T-cell (primary cell): ENCODE results near the gene TMPRSS11E. TPM values are rescaled to one million over a fixed set of nuclear protein-coding genes. Genes with fewer than 3 reads are reported as not detected.

ENCODE experiments used
- ATAC-seq, 4 experiments: fragments of 200-7000 bp in 3 of 4; fragments of 150-1000 bp in 1 of 4; cut with Tn5 transposase; replicated peaks in 1 of 4; 1 replicate in 3 of 4; 2 replicates in 1 of 4; pipeline ENCODE4 v1.10.0; 2021; ENCODE audit warnings: moderate library complexity in 3 of 4, mild to moderate bottlenecking in 2 of 4, moderate number of reproducible peaks in 1 of 4
- CTCF ChIA-PET, 2 donors: fragments of 300-600 bp; sonication (Branson Sonifier 250); formaldehyde crosslinking; loops; one replicate each; lab custom pipeline; 2022; ENCODE audit warnings: antibody characterized with exemption in 2 of 2; lab: Charles Lee
- POLR2A ChIA-PET, 2 donors: fragments of 300-600 bp; sonication (Branson Sonifier 250); formaldehyde crosslinking; loops; one replicate each; lab custom pipeline; 2022; ENCODE audit warnings: antibody characterized with exemption in 2 of 2; lab: Charles Lee
- DNase-seq, 35 experiments: peaks; one replicate each; pipeline versions ENCODE4 v3.0.0 to v3.0.0-alpha.2; 2013 to 2023
- H3K27ac ChIP-seq: one replicate; pipeline ENCODE4 v1.5.1; 2013; ENCODE audit warnings: low read length
- H3K27me3 ChIP-seq, 2 experiments: replicated peaks in 1 of 2; 1 replicate in 1 of 2; 2 replicates in 1 of 2; pipeline versions ENCODE4 v1.6.1 to v1.7.0; 2013; ENCODE audit warnings: low read length in 1 of 2, mixed read lengths in 1 of 2; ENCODE audit not compliant: control insufficient read depth in 2 of 2, insufficient read depth in 2 of 2; ENCODE audit errors: extremely low read depth in 1 of 2
- H3K36me3 ChIP-seq, 2 donors: 1 replicate in 1 of 2; 2 replicates in 1 of 2; pipeline versions ENCODE4 v1.6.1 to v1.7.0; 2013; ENCODE audit warnings: low read length in 1 of 2; ENCODE audit not compliant: control insufficient read depth in 2 of 2, insufficient read depth in 1 of 2; ENCODE audit errors: extremely low read depth in 1 of 2
- H3K4me1 ChIP-seq, 2 experiments: 1 replicate in 1 of 2; 2 replicates in 1 of 2; pipeline versions ENCODE4 v1.6.1 to v1.7.0; 2013; ENCODE audit warnings: low read length in 2 of 2, mixed read lengths in 1 of 2; ENCODE audit not compliant: insufficient read depth in 2 of 2, control insufficient read depth in 1 of 2; ENCODE audit errors: extremely low read depth in 1 of 2
- H3K4me3 ChIP-seq, 2 donors: 1 replicate in 1 of 2; 2 replicates in 1 of 2; pipeline versions ENCODE4 v1.5.1 to v1.7.0; 2013; ENCODE audit warnings: mild to moderate bottlenecking in 2 of 2, low read length in 1 of 2, moderate library complexity in 1 of 2; ENCODE audit not compliant: control insufficient read depth in 1 of 2; ENCODE audit errors: extremely low read depth in 1 of 2
- H3K9me3 ChIP-seq: 2 replicates; pipeline ENCODE4 v1.7.0; 2013
- H3K27ac Mint-ChIP-seq, 2 donors: one replicate each; pipeline ENCODE4 v1.8.0; 2020 to 2021; ENCODE audit warnings: mild to moderate bottlenecking in 2 of 2, mixed read lengths in 2 of 2
- H3K27me3 Mint-ChIP-seq, 2 donors: one replicate each; pipeline ENCODE4 v1.8.0; 2021 to 2022; ENCODE audit warnings: mixed read lengths in 2 of 2
- H3K36me3 Mint-ChIP-seq: one replicate; pipeline ENCODE4 v1.8.0; 2021; ENCODE audit warnings: mixed read lengths
- H3K4me1 Mint-ChIP-seq, 3 donors: one replicate each; pipeline ENCODE4 v1.8.0; 2020 to 2022; ENCODE audit warnings: mixed read lengths in 3 of 3, mild to moderate bottlenecking in 1 of 3
- H3K4me3 Mint-ChIP-seq, 3 donors: one replicate each; pipeline ENCODE4 v1.8.0; 2020 to 2022; ENCODE audit warnings: mild to moderate bottlenecking in 3 of 3, mixed read lengths in 3 of 3, moderate library complexity in 3 of 3
- H3K9me3 Mint-ChIP-seq, 3 donors: one replicate each; pipeline ENCODE4 v1.8.0; 2020 to 2022; ENCODE audit warnings: mixed read lengths in 3 of 3
- WGBS: methylation state at CpG from one replicate; pipeline ENCODE4 v1.1.5; 2013; ENCODE audit warnings: missing lambda C conversion rate; ENCODE audit not compliant: insufficient coverage; 5-methylcytosine and 5-hydroxymethylcytosine counted together
- total RNA-seq, 35 experiments: library from RNA in 6 of 35; stranded (reverse) in 6 of 35; fragments of 120-200 nt in 1 of 35; gene quantifications; one replicate each; pipeline versions ENCODE4 v1.2.1 to v1.2.4 and lab custom pipeline; 2013 to 2026

The TMPRSS11E gene
- total RNA-seq, 5 donors from 2014 or later (not counting 1 experiment from before 2014, with no cell fraction given): 0.26 TPM; not detected in 4

DNA sequence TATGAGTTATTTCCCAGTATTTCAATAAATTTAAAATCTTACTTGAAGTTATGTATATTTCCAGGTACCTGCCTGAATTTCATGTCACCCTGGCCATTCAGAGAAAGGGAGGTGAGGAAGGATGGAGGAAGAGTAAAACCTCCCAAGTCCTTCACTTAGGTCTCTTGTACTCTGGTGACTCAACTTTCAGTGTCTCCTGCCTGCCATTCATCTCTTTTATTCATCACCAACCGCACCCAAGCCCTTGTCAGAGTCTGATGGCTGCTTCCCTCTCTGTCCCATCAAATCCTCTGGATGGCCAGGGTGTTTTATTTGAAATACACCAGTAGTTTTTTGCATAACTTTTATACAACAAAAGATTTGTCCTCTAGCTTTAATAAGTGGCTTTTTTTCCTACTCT is 17.8 kb downstream of the TMPRSS11E start:
- no peak overlapping the region for H3K27ac ChIP-seq
- DNase-seq (no peak), ATAC-seq (no peak)
- ChIA-PET POLR2A (no interaction called here), CTCF (no interaction called here)
- Mint-ChIP-seq H3K4me1 (peaks cover 7 to 20% (median 7%) of the 10 kb centered on the region in 3 donors), H3K36me3 (no peaks in the 10 kb centered on the region), H3K4me3 (no peak overlapping the region), H3K9me3 (peaks cover 0 to 4% (median 0%) of the 10 kb centered on the region in 3 donors), H3K27me3 (no peaks in the 10 kb centered on the region), H3K27ac (no peak overlapping the region)
- H3K27me3 ChIP-seq: no peaks in the 10 kb centered on the region
- H3K36me3 ChIP-seq: no peaks in the 10 kb centered on the region
- no peak overlapping the region for H3K4me3 ChIP-seq
- no peaks in the 10 kb centered on the region for H3K4me1 ChIP-seq
- no peaks in the 10 kb centered on the region for H3K9me3 ChIP-seq
- no CpG with 5 or more reads among the region's 1 CpG for WGBS

DNA sequence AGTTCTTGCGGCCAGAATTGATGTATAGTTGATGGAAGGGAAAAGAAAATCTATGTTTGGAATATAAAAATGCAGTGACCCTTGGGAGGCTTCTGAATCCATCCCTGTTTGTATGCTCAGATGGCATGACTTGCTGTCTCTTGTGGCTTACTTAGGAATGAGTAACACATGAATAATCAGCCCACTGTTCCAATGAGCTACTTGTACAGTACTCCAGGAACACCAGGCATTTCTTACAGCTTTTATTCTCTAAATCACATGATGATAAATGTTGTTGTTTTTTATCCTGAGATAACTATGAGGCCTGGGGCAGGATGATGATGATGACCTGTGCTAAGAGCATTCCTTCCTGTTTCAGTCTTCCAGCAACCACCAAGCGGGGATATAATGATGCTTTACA is 18.9 kb downstream of the TMPRSS11E start:
- no peak overlapping the region for H3K4me3 ChIP-seq
- H3K27ac ChIP-seq: no peak overlapping the region
- no peaks in the 10 kb centered on the region for H3K4me1 ChIP-seq
- no peaks in the 10 kb centered on the region for H3K27me3 Mint-ChIP-seq
- no peak overlapping the region for H3K4me3 Mint-ChIP-seq
- ATAC-seq (no peak), DNase-seq (no peak)
- no peaks in the 10 kb centered on the region for H3K36me3 Mint-ChIP-seq
- H3K9me3 Mint-ChIP-seq: peaks cover 0 to 4% (median 0%) of the 10 kb centered on the region in 3 donors
- no peaks in the 10 kb centered on the region for H3K9me3 ChIP-seq
- no peaks in the 10 kb centered on the region for H3K27me3 ChIP-seq
- no CpG with 5 or more reads among the region's 2 CpGs for WGBS
- ChIA-PET POLR2A (no interaction called here), CTCF (interaction anchor here in 1 of 2 donors (1.5 kb wide), 1 partner anchor 33 kb away, joined by 3 read pairs; no protein-coding TSS in a partner anchor)
- peaks cover 7 to 20% (median 8%) of the 10 kb centered on the region in 3 donors for H3K4me1 Mint-ChIP-seq
- H3K36me3 ChIP-seq: no peaks in the 10 kb centered on the region
- no peak overlapping the region for H3K27ac Mint-ChIP-seq

DNA sequence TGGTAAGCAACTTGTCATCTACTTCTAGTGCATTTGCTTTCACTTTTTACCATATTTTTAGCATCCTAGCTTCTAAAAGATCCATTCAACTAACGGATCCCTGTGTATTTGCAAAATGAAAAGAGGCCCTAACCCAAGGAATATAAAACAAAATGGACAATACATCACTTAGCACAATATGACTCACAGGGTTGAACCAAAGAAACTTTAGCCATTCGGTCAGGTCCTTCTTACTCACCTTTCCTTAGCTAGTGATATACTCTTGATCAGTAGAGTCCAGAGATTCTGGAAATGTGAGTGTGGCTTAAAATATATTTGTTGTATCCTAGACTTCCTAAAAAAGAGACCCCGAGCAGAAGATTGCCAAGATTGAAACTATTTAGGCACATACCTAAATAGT is 19.5 kb downstream of the TMPRSS11E start:
- peaks cover 0 to 4% (median 0%) of the 10 kb centered on the region in 3 donors for H3K9me3 Mint-ChIP-seq
- ChIA-PET POLR2A (no interaction called here), CTCF (interaction anchor here (0.6 to 1.5 kb wide), 2 partner anchors 27 to 32 kb away, joined by 3 read pairs; no protein-coding TSS in a partner anchor)
- Histone ChIP-seq H3K9me3 (no peaks in the 10 kb centered on the region), H3K4me1 (no peaks in the 10 kb centered on the region), H3K27me3 (no peaks in the 10 kb centered on the region), H3K4me3 (no peak overlapping the region), H3K36me3 (no peaks in the 10 kb centered on the region), H3K27ac (no peak overlapping the region)
- no peaks in the 10 kb centered on the region for H3K36me3 Mint-ChIP-seq
- no peak for ATAC-seq
- peaks cover 7 to 22% (median 8%) of the 10 kb centered on the region in 3 donors for H3K4me1 Mint-ChIP-seq
- no peak overlapping the region for H3K4me3 Mint-ChIP-seq
- DNase-seq: no peak
- WGBS: no CpG with 5 or more reads among the region's 3 CpGs
- H3K27me3 Mint-ChIP-seq: no peaks in the 10 kb centered on the region
- H3K27ac Mint-ChIP-seq: no peak overlapping the region

DNA sequence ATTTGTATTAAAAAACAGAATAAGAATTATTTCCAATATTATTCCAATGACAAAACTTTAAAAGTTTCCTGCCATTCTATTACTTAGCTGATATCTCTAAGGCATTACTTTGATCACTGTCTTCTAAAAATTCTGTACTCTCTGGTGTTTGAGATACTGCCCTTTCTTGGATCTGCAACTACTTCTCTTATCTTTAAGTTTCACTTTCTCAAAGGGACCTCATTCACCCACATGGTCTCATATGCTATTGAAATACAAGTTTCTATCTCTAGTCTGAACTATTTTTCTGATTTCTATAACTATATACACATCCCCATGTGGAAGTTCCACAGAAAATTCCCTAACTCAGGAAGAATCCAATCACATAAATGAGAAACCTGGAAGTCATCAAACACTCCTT is 22.2 kb downstream of the TMPRSS11E start:
- no peaks in the 10 kb centered on the region for H3K27me3 ChIP-seq
- H3K4me1 ChIP-seq: no peaks in the 10 kb centered on the region
- DNase-seq (no peak), ATAC-seq (no peak)
- Mint-ChIP-seq H3K27me3 (no peaks in the 10 kb centered on the region), H3K4me3 (no peak overlapping the region), H3K4me1 (peaks cover 7 to 22% (median 8%) of the 10 kb centered on the region in 3 donors), H3K36me3 (no peaks in the 10 kb centered on the region), H3K27ac (no peak overlapping the region), H3K9me3 (peaks cover 0 to 18% (median 0%) of the 10 kb centered on the region in 3 donors)
- no peak overlapping the region for H3K4me3 ChIP-seq
- POLR2A ChIA-PET: no interaction called here
- no peak overlapping the region for H3K27ac ChIP-seq
- H3K36me3 ChIP-seq: no peaks in the 10 kb centered on the region
- CTCF ChIA-PET: interaction anchor here in 1 of 2 donors (0.6 kb wide), 1 partner anchor 1185 kb away, joined by 3 read pairs; no protein-coding TSS in a partner anchor
- no peaks in the 10 kb centered on the region for H3K9me3 ChIP-seq

GRCh38 chr4:68476191-68476590 is 28.9 kb downstream of the TMPRSS11E start:
- Histone ChIP-seq H3K36me3 (no peaks in the 10 kb centered on the region), H3K4me3 (no peak overlapping the region), H3K4me1 (no peaks in the 10 kb centered on the region), H3K27me3 (no peaks in the 10 kb centered on the region), H3K9me3 (no peaks in the 10 kb centered on the region), H3K27ac (no peak overlapping the region)
- Mint-ChIP-seq H3K9me3 (peaks cover 0 to 17% (median 0%) of the 10 kb centered on the region in 3 donors), H3K27me3 (no peaks in the 10 kb centered on the region), H3K27ac (no peak overlapping the region), H3K4me3 (no peak overlapping the region), H3K4me1 (peaks cover 0 to 2% (median 0%) of the 10 kb centered on the region in 3 donors), H3K36me3 (no peaks in the 10 kb centered on the region)
- POLR2A ChIA-PET: no interaction called here
- CTCF ChIA-PET: no interaction called here
- no peak for DNase-seq
- WGBS: 68% methylated on average over 3 of the region's 5 CpGs
- ATAC-seq: no peak

DNA sequence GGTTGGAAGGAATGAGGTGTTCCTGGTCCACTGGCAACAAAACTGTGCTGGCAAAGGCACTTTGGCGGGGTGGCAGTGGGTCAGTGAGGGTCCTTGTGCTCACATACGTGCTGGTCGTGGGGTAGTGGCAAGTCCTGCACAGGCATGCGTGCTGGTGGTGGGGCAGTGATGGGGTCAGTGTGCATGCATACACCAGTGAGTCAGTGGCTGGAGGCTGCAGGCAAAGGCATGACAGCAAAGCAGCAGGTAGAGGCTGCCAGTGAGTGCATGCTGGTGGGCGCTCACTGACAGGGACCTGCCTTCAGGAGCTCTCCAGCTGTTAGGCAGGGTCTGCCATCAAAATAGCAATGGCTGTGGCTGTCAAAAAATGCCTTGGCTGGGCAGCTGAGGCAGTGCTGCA is 42.1 kb downstream of the TMPRSS11E start:
- no peaks in the 10 kb centered on the region for H3K27me3 ChIP-seq
- no peaks in the 10 kb centered on the region for H3K36me3 ChIP-seq
- DNase-seq (no peak), ATAC-seq (no peak)
- ChIA-PET CTCF (no interaction called here), POLR2A (no interaction called here)
- Mint-ChIP-seq H3K4me1 (peaks cover 2 to 10% (median 5%) of the 10 kb centered on the region in 3 donors), H3K27me3 (peaks cover 1 to 4% of the 10 kb centered on the region in 2 donors), H3K36me3 (no peaks in the 10 kb centered on the region), H3K9me3 (no peaks in the 10 kb centered on the region), H3K4me3 (no peak overlapping the region), H3K27ac (no peak overlapping the region)
- WGBS: 64% methylated on average over 4 of the region's 5 CpGs
- H3K4me3 ChIP-seq: no peak overlapping the region
- no peaks in the 10 kb centered on the region for H3K4me1 ChIP-seq
- no peaks in the 10 kb centered on the region for H3K9me3 ChIP-seq
- H3K27ac ChIP-seq: no peak overlapping the region
